Astrocyte of the cerebellum (primary cell): Measurements from ENCODE around the gene CYP39A1.

ENCODE experiments used
- DNase-seq: peaks from one replicate; pipeline ENCODE4 v3.0.0-alpha.2; 2011; ENCODE audit warnings: low read depth
- H3K4me3 ChIP-seq: 2 replicates; pipeline ENCODE4 v1.5.1; 2011; ENCODE audit warnings: mild to moderate bottlenecking, low read depth, low read length, moderate library complexity
- CTCF ChIP-seq: IDR thresholded peaks from 2 replicates; pipeline ENCODE4 v1.5.1; 2012; ENCODE audit warnings: low read length, low read depth, moderate library complexity, mild to moderate bottlenecking; ENCODE audit errors: missing control alignments
- in situ Hi-C: cut with HindIII; loops from 2 replicates; pipeline ENCODE4 v1.10.0; 2017; ENCODE audit warnings: low sequenced_read_pairs

Gene CYP39A1

GRCh38 chr6:46584586-46584985, 68.0 kb downstream of the CYP39A1 start:
- in situ Hi-C loops: no loop called here
- DNase-seq: no peak
- TF ChIP-seq CTCF: no peak

GRCh38 chr6:46583721-46584120, 68.9 kb downstream of the CYP39A1 start:
- TF ChIP-seq CTCF: no peak
- no peak for DNase-seq
- in situ Hi-C loops: no loop called here
- no peak overlapping the region for H3K4me3 ChIP-seq

More at GRCh38 chr6:46584586-46584985, 68.0 kb downstream of the CYP39A1 start:
- H3K4me3 ChIP-seq: no peak overlapping the region

- no peak for DNase-seq
- H3K4me3 ChIP-seq: no peak overlapping the region
- TF ChIP-seq CTCF: no peak
- in situ Hi-C loops: no loop called here
Measured at GRCh38 chr6:46583081-46583480, 69.5 kb downstream of the CYP39A1 start.

GRCh38 chr6:46581459-46582177, 71.0 kb downstream of the CYP39A1 start:
- no peak overlapping the region for H3K4me3 ChIP-seq
- no peak for DNase-seq
- TF ChIP-seq CTCF: no peak
- in situ Hi-C loops: no loop called here

- no peak overlapping the region for H3K4me3 ChIP-seq
- DNase-seq: no peak
- TF ChIP-seq CTCF: no peak
- in situ Hi-C loops: no loop called here
Measured at GRCh38 chr6:46575530-46575929, 77.1 kb downstream of the CYP39A1 start.

GRCh38 chr6:46573140-46573539, 79.5 kb downstream of the CYP39A1 start:
- in situ Hi-C loops: no loop called here
- TF ChIP-seq CTCF: no peak
- no peak for DNase-seq
- H3K4me3 ChIP-seq: no peak overlapping the region
